Measurements from ENCODE around the gene FTSJ3.

GRCh38 chr17:63842540-63843386 lies 15.3 kb upstream of the FTSJ3 start, which contains the start of gene SMARCD2:
- TF ChIP-seq GATA3 (IDR thresholded peaks at IDR 0.05; ENCODE audit: low read depth, low read length) (no peak), GATA2 (IDR thresholded peaks at IDR 0.05; ENCODE audit: low read depth, low read length) (peak; percentile 34)
